Right lobe of liver (tissue), 6 donors: ENCODE data around the gene DDX25. TPM values are rescaled to one million over a fixed set of nuclear protein-coding genes. Genes with fewer than 3 reads are reported as not detected.
A peak's percentile ranks its signal among the peaks of the same experiment; 100 is the strongest.

Experiments used
- ATAC-seq, 4 donors: fragments of 200-7000 bp; cut with Tn5 transposase; one replicate each; pipeline ENCODE4 v1.9.1; 2020; ENCODE audit warnings: mild to moderate bottlenecking in 4 of 4, moderate library complexity in 4 of 4
- DNase-seq, 3 donors: peaks; one replicate each; pipeline ENCODE4 v3.0.0-alpha.2; 2020
- H3K27ac ChIP-seq, 3 donors: fragments of 200-600 bp; one replicate each; pipeline ENCODE4 v1.8.0; 2022
- H3K27me3 ChIP-seq, 2 donors: fragments of 200-600 bp; one replicate each; pipeline ENCODE4 v1.8.0; 2022
- H3K36me3 ChIP-seq, 4 donors: fragments of 200-600 bp; sonication (generic) in 1 of 4; one replicate each; pipeline versions ENCODE4 v1.5.1 to v1.8.0; 2017 to 2022; ENCODE audit warnings: control low read depth in 1 of 4
- H3K4me1 ChIP-seq, 4 donors: fragments of 200-600 bp; sonication (generic) in 1 of 4; one replicate each; pipeline versions ENCODE4 v1.5.1 to v1.8.0; 2017 to 2022; ENCODE audit warnings: control low read depth in 1 of 4
- H3K4me3 ChIP-seq, 3 donors: fragments of 200-600 bp; one replicate each; pipeline ENCODE4 v1.8.0; 2022
- H3K9me3 ChIP-seq, 4 donors: fragments of 200-600 bp; sonication (generic) in 1 of 4; one replicate each; pipeline versions ENCODE4 v1.5.1 to v1.8.0; 2017 to 2022; ENCODE audit warnings: control low read depth in 1 of 4
- POLR2A ChIP-seq: fragments of 450-650 bp; IDR thresholded peaks from one replicate; pipeline ENCODE4 v1.6.1; 2017; ENCODE audit warnings: antibody characterized with exemption, mild to moderate bottlenecking
- WGBS: methylation state at CpG from one replicate; pipeline ENCODE4 v1.1.6; 2018; ENCODE audit warnings: low coverage, low lambda C conversion rate; ENCODE audit not compliant: insufficient coverage; ENCODE audit errors: missing lambda C conversion rate; 5-methylcytosine and 5-hydroxymethylcytosine counted together
- intact Hi-C, 2 donors: fragments of 100-400 bp; cut with DNase I; formaldehyde crosslinking; loops; one replicate each; pipeline versions ENCODE4 v1.11.2 to v1.14.1; 2022
- total RNA-seq, 6 experiments: library from RNA; depleted of rRNA in 2 of 6; stranded (reverse); fragments of >200 nt in 2 of 6; fragmentation: NEBNext Ultra II Directional in 3 of 6; extraction: Animal tissue kit (Norgen Biotek cat#: 25700) in 3 of 6; gene quantifications; one replicate each; pipeline versions ENCODE4 v1.1.0 to v1.2.4, GENCODE V29; 2016 to 2023
- TF ChIP-seq, protein P1 (sequence below), 4 donors: fragments of 200-600 bp in 3 of 4; fragments of 450-650 bp in 1 of 4; IDR thresholded peaks; one replicate each; pipeline versions ENCODE4 v1.5.1 to v1.8.0; 2016 to 2022; ENCODE audit warnings: antibody characterized with exemption in 4 of 4, mild to moderate bottlenecking in 2 of 4
- donor health status: DM: no; HTN: yes; CAD: no.
- donor health status: DM: no; HTN: no; CAD: no.
- donor health status: DM: no; HTN: no; CAD: no.
- donor health status: DM: no; HTN: yes; CAD: no.
- donor health status: DM: no; HTN: yes; CAD: no.

The DDX25 gene
- total RNA-seq, 6 experiments from 2014 or later: 0.17 to 0.28 (median 0.21) TPM; not detected in 2

DNA sequence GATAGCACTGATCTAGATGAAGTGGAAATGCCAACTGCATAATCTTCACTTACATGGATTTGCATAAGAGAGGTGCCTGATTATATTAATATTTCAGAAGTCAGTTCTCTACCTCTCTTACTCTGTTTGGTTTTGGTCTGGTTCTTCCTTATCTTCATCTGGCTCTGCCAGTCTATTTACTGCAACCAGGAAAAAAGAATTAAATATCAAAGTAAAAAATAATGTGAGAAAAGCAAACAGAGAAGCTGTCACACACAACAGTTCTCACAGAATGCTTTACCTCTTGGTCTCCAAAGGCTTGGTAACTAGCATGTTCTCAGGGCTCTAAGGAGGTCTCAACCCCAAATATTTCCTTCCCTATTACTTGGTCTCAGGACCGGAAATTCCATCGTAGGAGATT lies 48.3 kb downstream of the DDX25 start:
- intact Hi-C loops: no loop called here
- no peak for TF ChIP-seq POLR2A
- TF ChIP-seq, protein P1, sequence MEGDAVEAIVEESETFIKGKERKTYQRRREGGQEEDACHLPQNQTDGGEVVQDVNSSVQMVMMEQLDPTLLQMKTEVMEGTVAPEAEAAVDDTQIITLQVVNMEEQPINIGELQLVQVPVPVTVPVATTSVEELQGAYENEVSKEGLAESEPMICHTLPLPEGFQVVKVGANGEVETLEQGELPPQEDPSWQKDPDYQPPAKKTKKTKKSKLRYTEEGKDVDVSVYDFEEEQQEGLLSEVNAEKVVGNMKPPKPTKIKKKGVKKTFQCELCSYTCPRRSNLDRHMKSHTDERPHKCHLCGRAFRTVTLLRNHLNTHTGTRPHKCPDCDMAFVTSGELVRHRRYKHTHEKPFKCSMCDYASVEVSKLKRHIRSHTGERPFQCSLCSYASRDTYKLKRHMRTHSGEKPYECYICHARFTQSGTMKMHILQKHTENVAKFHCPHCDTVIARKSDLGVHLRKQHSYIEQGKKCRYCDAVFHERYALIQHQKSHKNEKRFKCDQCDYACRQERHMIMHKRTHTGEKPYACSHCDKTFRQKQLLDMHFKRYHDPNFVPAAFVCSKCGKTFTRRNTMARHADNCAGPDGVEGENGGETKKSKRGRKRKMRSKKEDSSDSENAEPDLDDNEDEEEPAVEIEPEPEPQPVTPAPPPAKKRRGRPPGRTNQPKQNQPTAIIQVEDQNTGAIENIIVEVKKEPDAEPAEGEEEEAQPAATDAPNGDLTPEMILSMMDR (IDR thresholded peaks at IDR 0.05): no peak
- H3K4me3 ChIP-seq: no peak overlapping the region
- H3K27ac ChIP-seq: no peak overlapping the region
- no peaks in the 10 kb centered on the region for H3K4me1 ChIP-seq
- 95% methylated on average over 2 of the region's 2 CpGs for WGBS
- H3K9me3 ChIP-seq: no peaks in the 10 kb centered on the region
- H3K27me3 ChIP-seq: no peaks in the 10 kb centered on the region
- no peaks in the 10 kb centered on the region for H3K36me3 ChIP-seq
- ATAC-seq: no peak
- DNase-seq: no peak

DNA sequence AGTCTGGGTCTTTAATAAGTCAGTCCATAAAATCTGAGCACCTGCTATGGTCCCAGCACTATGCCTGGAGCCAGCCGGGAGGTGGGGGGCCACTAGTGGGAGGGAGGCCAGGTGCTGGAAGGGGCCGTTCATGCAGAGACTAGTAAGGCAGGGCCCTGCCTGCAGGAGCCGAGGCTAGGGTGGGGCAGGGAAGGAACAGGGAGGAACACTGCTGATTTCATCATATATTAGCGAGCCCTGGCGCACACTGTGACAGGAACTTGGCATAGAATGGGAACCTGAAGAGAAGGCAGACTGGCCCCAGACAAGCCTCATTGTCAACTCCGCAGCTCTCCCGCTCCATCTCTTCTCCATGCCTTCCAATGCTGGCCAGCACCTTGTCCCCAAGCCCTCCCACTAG lies 48.7 kb downstream of the DDX25 start:
- ATAC-seq (peak in 3 of 4 donors; percentile 23 to 43 (median 37)), DNase-seq (no peak)
- intact Hi-C loops: no loop called here
- TF ChIP-seq, protein P1 (IDR thresholded peaks at IDR 0.05): no peak
- Histone ChIP-seq H3K27me3 (no peaks in the 10 kb centered on the region), H3K4me3 (no peak overlapping the region), H3K9me3 (no peaks in the 10 kb centered on the region), H3K4me1 (no peaks in the 10 kb centered on the region), H3K27ac (no peak overlapping the region), H3K36me3 (no peaks in the 10 kb centered on the region)
- 52% methylated on average over 6 of the region's 7 CpGs for WGBS

DNA sequence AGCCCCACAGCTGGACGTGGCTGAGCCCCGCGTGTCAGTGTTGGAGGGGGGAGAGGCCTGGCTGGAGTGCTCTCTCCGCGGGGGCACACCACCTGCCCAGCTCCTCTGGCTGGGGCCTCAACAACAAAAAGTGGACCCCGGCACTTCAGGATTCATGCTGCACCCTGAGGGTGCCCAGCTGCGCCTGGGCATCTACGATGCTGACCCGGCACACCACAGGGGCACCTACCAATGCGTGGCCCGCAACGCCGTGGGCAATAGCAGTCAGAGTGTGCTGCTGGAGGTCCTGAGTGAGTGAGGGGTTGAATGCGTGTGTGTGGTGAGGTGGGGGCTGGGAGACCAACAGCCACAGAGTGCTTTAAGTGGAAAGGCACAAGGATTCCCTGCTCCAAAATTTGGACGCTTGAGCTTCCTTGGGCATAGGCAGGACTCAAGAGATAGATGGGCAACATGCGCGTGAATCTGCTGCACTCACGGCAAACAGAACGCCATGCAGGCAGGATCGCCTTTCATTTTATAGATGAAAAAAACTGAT lies 49.2 kb downstream of the DDX25 start:
- intact Hi-C loops: no loop called here
- 97% methylated on average over 5 of the region's 20 CpGs for whole genome bisulfite sequencing

DNA sequence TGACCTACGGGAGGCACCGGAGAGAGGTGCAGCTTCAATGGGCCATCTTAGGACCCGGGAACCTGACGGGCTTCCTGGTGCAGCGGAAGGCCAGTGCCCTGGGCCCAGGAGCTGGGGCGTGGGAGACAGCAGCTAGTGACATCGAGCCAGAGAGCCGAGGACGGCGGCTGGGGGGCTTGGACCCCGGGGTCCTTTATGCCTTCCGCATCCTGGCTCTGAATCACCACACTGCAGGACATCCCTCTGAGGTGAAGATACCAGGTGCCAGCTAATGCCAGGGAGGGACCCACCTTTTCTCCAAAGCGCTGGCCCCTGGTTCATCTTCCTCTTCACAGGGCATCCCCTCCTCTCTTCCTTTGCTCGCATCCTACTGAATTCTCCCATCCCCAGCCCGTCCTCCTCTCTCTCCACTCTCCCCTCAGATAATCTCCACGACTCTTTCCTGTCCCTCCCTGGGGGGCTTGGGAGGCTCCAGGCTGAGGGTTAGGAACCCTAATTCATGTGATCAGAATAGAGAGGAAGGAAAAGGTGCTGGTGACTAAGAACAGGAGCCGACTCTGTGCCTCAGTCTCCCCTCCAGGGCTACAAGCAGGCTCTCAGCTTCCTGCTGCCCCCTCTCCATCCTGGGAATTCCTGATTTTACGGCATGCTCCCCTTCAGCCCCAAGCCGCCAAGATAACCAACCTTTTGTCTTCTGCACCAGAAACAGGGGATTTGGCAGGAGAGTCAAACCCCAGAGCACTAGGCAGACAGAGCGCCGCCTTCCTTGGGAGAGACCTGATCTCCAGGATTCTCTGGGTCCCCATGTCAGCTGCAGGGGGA lies 50.0 kb downstream of the DDX25 start:
- no peak for DNase-seq
- Histone ChIP-seq H3K36me3 (no peaks in the 10 kb centered on the region), H3K4me3 (no peak overlapping the region), H3K9me3 (no peaks in the 10 kb centered on the region), H3K4me1 (no peaks in the 10 kb centered on the region), H3K27ac (no peak overlapping the region), H3K27me3 (no peaks in the 10 kb centered on the region)
- intact Hi-C loops: no loop called here
- TF ChIP-seq, protein P1 (IDR thresholded peaks at IDR 0.05): no peak
- no peak for TF ChIP-seq POLR2A
- WGBS: 85% methylated on average over 6 of the region's 21 CpGs
- no peak for ATAC-seq

More for the DNA sequence above, 49.2 kb downstream of the DDX25 start:
- Histone ChIP-seq H3K27ac (no peak overlapping the region), H3K4me3 (no peak overlapping the region), H3K9me3 (no peaks in the 10 kb centered on the region), H3K4me1 (no peaks in the 10 kb centered on the region), H3K36me3 (no peaks in the 10 kb centered on the region), H3K27me3 (no peaks in the 10 kb centered on the region)
- no peak for DNase-seq
- TF ChIP-seq POLR2A: no peak
- TF ChIP-seq, protein P1 (IDR thresholded peaks at IDR 0.05): no peak
- no peak for ATAC-seq
